Measurements from ENCODE around the gene TCF7L2.

The TCF7L2 gene

DNA sequence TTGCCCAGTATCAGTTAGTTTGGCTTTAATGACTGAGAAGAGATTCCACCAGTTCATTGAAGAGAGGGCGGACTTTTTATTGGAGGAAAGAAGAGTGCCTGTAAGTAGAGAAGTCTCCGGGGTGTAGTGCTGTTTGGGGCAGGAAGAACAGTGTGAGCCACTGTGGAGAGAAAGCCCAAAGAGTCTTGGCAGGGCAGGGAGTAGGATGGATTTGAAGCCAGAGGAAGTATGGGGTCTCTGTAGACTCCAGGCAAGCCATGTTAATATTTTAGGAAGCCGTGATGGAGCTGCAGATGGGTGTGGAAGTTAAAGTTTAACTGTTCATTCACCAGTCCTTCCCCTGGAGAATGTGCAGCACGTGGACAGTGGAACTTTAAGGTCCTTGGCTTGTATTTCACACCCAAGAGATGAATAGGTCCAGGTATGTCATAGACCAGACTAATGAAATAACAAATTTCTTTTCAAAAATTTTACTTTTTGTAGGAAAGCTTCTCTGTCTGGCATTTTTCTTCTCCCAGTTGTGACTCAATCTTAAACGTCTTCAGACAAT, 54.1 kb downstream of the TCF7L2 start:
- DNase-seq (ENCODE audit: insufficient read length, low spot score) = no peak
- FAIRE-seq = no peak
- TF ChIP-seq, protein P1, sequence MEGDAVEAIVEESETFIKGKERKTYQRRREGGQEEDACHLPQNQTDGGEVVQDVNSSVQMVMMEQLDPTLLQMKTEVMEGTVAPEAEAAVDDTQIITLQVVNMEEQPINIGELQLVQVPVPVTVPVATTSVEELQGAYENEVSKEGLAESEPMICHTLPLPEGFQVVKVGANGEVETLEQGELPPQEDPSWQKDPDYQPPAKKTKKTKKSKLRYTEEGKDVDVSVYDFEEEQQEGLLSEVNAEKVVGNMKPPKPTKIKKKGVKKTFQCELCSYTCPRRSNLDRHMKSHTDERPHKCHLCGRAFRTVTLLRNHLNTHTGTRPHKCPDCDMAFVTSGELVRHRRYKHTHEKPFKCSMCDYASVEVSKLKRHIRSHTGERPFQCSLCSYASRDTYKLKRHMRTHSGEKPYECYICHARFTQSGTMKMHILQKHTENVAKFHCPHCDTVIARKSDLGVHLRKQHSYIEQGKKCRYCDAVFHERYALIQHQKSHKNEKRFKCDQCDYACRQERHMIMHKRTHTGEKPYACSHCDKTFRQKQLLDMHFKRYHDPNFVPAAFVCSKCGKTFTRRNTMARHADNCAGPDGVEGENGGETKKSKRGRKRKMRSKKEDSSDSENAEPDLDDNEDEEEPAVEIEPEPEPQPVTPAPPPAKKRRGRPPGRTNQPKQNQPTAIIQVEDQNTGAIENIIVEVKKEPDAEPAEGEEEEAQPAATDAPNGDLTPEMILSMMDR (IDR thresholded peaks at IDR 0.05; ENCODE audit: insufficient read depth, missing control alignments) = no peak

DNA sequence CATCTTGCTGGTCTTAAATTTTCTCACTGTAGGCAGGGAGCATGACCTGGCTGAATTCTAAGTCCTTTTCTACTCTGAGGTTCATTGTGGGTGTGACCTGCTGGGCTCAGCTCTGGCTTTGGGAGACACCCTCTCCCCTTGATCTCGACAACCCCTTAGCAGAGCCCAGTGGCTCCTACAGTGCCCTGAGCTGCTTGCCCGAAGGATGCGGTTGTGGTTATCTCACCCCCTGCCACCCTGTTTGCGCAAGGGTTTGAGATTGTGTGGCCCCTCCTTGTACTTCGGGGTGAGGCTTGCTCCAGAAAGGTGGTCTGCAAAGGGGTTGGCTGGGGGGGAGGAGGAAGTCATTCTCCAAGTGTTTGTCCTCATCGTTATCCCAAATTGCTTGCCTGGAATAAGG, 55.3 kb downstream of the TCF7L2 start:
- TF ChIP-seq, protein P1 (IDR thresholded peaks at IDR 0.05; ENCODE audit: insufficient read depth, missing control alignments) = no peak
- FAIRE-seq = no peak
- DNase-seq (ENCODE audit: insufficient read length, low spot score) = no peak

DNA sequence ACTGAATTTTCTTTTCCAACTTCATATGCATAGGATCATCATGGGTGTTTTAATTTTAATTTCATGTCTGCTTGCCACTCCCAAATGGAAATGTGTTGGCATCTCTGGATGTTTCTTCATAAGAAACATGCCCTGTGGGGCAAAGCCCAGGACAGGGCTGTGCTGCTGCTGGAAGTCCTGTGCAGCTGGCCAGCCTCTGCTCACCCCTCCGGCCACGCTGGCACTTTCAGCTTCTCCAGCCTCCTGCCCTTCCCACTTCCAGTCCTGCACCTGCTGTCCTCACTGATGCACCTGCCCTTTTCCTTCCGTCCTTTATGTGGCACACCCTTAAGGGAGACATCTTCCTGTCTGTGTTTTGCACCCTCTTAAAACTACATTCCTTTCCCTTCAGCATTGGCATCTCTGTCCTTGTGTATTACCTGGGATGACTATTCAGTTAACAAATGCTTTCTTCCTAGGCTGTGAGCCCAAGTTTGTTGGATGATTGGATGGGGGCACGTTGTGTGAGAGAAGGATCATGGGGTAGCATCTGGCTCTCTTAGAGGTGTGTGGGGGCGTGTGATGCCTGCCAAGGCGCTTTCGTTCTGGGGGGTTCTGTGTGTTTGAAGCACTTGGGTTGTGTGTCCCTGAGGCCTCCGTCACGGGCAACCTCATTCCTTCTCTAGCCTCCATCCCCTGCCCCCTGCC, 56.8 kb downstream of the TCF7L2 start:
- no peak for FAIRE-seq

DNA sequence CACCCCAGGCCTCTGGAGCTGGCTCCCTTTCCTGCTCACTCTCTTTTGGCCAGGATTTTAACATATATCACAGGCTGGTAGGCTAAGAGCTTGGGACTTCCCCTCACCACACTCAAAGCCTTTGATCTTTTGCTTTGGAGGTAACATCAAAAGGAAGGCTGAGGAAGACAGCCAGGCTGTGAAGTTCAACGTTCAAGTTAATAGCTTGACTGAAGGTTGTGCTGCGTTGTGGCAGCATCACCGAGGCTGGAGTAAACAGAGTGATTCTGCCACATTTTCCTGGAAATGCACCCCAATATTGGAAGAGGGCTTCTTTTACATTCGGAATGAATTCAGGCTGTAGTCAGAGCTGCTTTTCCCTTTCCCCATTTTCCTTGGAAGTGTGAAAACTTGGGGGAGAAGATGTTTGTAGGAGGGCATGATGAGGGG, 57.3 kb downstream of the TCF7L2 start:
- TF ChIP-seq, protein P1 (IDR thresholded peaks at IDR 0.05; ENCODE audit: insufficient read depth, missing control alignments) = no peak
- FAIRE-seq = no peak
- no peak for DNase-seq (ENCODE audit: insufficient read length, low spot score)

More for the DNA sequence above, 56.8 kb downstream of the TCF7L2 start:
- no peak for DNase-seq (ENCODE audit: insufficient read length, low spot score)
- TF ChIP-seq, protein P1 (IDR thresholded peaks at IDR 0.05; ENCODE audit: insufficient read depth, missing control alignments) = no peak

DNA sequence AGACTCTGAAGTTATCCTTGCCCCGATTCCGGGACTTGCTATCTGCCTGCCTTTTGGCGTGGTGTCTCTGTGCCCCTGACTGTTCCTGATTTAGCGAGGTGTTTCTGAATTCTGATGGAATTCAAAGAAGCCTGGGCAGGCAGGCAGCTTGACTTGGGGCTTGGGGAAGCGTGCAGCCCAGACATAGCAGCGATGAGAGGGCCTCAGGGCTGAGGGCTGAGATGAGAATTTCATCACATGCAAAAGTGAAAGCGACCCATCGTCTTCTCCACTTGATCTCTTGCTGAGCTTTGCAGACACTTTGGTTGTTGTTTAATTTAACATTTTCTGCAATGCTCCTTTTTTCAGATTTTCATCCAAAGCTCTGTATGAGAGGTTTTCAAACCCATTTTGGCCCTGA, 57.8 kb downstream of the TCF7L2 start:
- no peak for FAIRE-seq
- TF ChIP-seq, protein P1 (IDR thresholded peaks at IDR 0.05; ENCODE audit: insufficient read depth, missing control alignments) = no peak

DNA sequence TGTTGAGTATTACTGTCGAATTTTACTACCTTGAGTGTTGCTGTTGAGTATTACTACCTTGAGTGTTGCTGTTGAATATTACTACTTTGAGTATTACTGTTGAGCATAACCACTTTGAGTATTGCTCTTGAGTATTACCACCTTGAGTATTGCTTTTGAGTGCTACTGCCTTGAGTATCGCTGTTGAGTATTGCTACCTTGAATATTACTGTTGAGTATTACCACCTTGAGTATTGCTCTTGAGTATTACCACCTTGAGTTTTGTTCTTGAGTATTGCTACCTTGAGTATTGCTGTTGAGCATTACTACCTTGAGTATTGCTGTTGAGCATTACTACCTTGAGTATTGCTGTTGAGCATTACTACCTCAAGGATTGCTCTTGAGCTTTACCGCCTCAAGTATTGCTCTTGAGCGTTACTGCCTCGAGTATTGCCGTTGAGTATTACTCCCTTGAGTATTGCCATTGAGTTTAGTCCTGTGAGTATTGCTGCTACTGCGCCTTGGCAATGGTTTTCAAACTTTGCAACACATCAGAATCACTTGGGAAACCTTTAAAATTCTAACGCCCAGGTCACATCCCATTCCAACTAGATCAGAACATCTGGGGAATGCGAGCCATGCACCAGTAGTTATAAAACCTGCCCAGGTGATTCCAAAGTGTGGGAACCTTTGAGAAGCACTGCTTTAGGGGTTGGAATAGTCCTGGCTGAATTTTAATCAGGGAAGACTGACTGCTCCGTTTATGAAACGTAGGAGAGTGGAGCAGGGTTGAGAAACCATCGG, 61.7 kb downstream of the TCF7L2 start:
- DNase-seq (ENCODE audit: insufficient read length, low spot score) = no peak
- no peak for FAIRE-seq
- TF ChIP-seq, protein P1 (IDR thresholded peaks at IDR 0.05; ENCODE audit: insufficient read depth, missing control alignments) = no peak

More for the DNA sequence above, 57.8 kb downstream of the TCF7L2 start:
- no peak for DNase-seq (ENCODE audit: insufficient read length, low spot score)
